Colon (tissue), 2 donors: ENCODE measurements around the gene ZNF613.
"Not testable (repeated sequence)": the region's sequence is repeated elsewhere in the genome, so short reads cannot be mapped to it uniquely, and the experiment has no call there.

Source experiments
- FAIRE-seq: peaks from 2 replicates; lab custom pipeline; 2012; peaks lifted over from hg19 to GRCh38; lab: Jason Lieb, UNC
- donor health status: control.
- donor health status: control.

The ZNF613 gene

GRCh38 chr19:51944798-51945552 is 17.7 kb downstream of the ZNF613 start:
- FAIRE-seq = no peak

- no peak for FAIRE-seq
These were observed 19.3 kb downstream of the ZNF613 start for GRCh38 chr19:51946602-51947001.

- no peak for FAIRE-seq
These were observed 21.7 kb downstream of the ZNF613 start for GRCh38 chr19:51948975-51949374.

- FAIRE-seq = not testable (repeated sequence)
These were observed 30.6 kb downstream of the ZNF613 start for GRCh38 chr19:51957846-51958245.

GRCh38 chr19:51959791-51960190 is 32.5 kb downstream of the ZNF613 start:
- no peak for FAIRE-seq

GRCh38 chr19:51960621-51961233 is 33.5 kb downstream of the ZNF613 start:
- not testable (repeated sequence) for FAIRE-seq

- FAIRE-seq = no peak
These were observed 38.3 kb downstream of the ZNF613 start for GRCh38 chr19:51965583-51965982.

GRCh38 chr19:51970718-51971117 is 43.4 kb downstream of the ZNF613 start:
- no peak for FAIRE-seq

GRCh38 chr19:51971624-51972023 is 44.4 kb downstream of the ZNF613 start:
- FAIRE-seq = no peak

- FAIRE-seq = not testable (repeated sequence)
These were observed 48.5 kb downstream of the ZNF613 start for GRCh38 chr19:51975787-51976186.

GRCh38 chr19:51976852-51977251 is 49.6 kb downstream of the ZNF613 start:
- FAIRE-seq = no peak

GRCh38 chr19:51977346-51977745 is 50.1 kb downstream of the ZNF613 start:
- FAIRE-seq = no peak

- no peak for FAIRE-seq
These were observed 51.6 kb downstream of the ZNF613 start for GRCh38 chr19:51978882-51979281.

- FAIRE-seq = no peak
These were observed 53.0 kb downstream of the ZNF613 start for GRCh38 chr19:51980116-51980736.

GRCh38 chr19:51980926-51981325 is 53.7 kb downstream of the ZNF613 start:
- not testable (repeated sequence) for FAIRE-seq

- no peak for FAIRE-seq
These were observed 56.1 kb downstream of the ZNF613 start for GRCh38 chr19:51983361-51983760.

GRCh38 chr19:51986309-51987291 is 59.3 kb downstream of the ZNF613 start, which contains the start of gene ZNF350:
Gene ZNF350 (minus strand): TSS chr19:51986840. CDS start chr19:51974360, 12,480 bp downstream.
- peak; percentile 69 for FAIRE-seq

GRCh38 chr19:51993422-51993821 is 66.2 kb downstream of the ZNF613 start:
- no peak for FAIRE-seq

- no peak for FAIRE-seq
These were observed 66.9 kb downstream of the ZNF613 start for GRCh38 chr19:51994048-51994644.
